K562 (cell line): ENCODE results near the gene LRP6.
"Not testable (repeated sequence)": the region's sequence is repeated elsewhere in the genome, so short reads cannot be mapped to it uniquely, and the experiment has no call there.

Source experiments
- EZH2 ChIP-seq: IDR thresholded peaks from 2 replicates; pipeline ENCODE4 v1.6.1; 2012; ENCODE audit warnings: low read depth, mild to moderate bottlenecking, inconsistent platforms, low read length, borderline replicate concordance
- HNRNPLL ChIP-seq: fragments of 200-400 bp; formaldehyde crosslinking; IDR thresholded peaks from 2 replicates; pipeline ENCODE4 v1.6.1; 2017; ENCODE audit warnings: low read length, low read depth, mild to moderate bottlenecking; ENCODE audit not compliant: poor library complexity, severe bottlenecking
- KAT8 ChIP-seq: fragments of 450-650 bp; IDR thresholded peaks from 2 replicates; pipeline ENCODE4 v1.6.1; 2016; ENCODE audit warnings: low read depth, mild to moderate bottlenecking
- MYC ChIP-seq, 2 experiments: fragments of 250-450 bp in 1 of 2; sonication (Bioruptor Pico) in 1 of 2; IDR thresholded peaks; 2 replicates each; pipeline versions ENCODE4 v1.5.1 to v1.6.1; 2012 to 2021; ENCODE audit warnings: low read depth in 2 of 2, borderline replicate concordance in 1 of 2, improper control_type of control experiment in 1 of 2, low read length in 1 of 2, mild to moderate bottlenecking in 1 of 2, moderate library complexity in 1 of 2
- NR2C2 ChIP-seq, 2 experiments: fragments of 200-800 bp in 1 of 2; sonication (Bioruptor generic) in 1 of 2; sonication (generic) in 1 of 2; formaldehyde crosslinking in 1 of 2; IDR thresholded peaks; 2 replicates each; pipeline versions ENCODE4 v1.6.1 to v1.8.0; 2016 to 2022; ENCODE audit warnings: mild to moderate bottlenecking in 1 of 2, missing compliant biosample characterization in 1 of 2, missing genetic modification characterization in 1 of 2, missing genetic modification reagents in 1 of 2
- ZNF24 ChIP-seq: fragments of 450-650 bp; IDR thresholded peaks from 2 replicates; pipeline ENCODE4 v1.6.1; 2016
- ZNF695 ChIP-seq: fragments of 450-650 bp; formaldehyde crosslinking; IDR thresholded peaks from 2 replicates; pipeline ENCODE4 v1.4.0; 2020; ENCODE audit warnings: mild to moderate bottlenecking, moderate library complexity
- ZNF707 ChIP-seq: fragments of 250-450 bp; sonication (Bioruptor Pico); conservative IDR thresholded peaks from 2 replicates; pipeline ENCODE4 v1.8.0; 2022; ENCODE audit warnings: inconsistent platforms, mild to moderate bottlenecking, moderate library complexity
- ZNF764 ChIP-seq: fragments of 250-450 bp; sonication (Bioruptor Pico); IDR thresholded peaks from 2 replicates; pipeline ENCODE4 v1.4.0; 2020; ENCODE audit warnings: low read depth, mild to moderate bottlenecking, moderate library complexity

GRCh38 chr12:12310695-12311094, 43.9 kb upstream of the LRP6 start:
- not testable (repeated sequence) for TF ChIP-seq EZH2; ZNF707 (CRISPR knock-in tag); ZNF24; HNRNPLL; KAT8; NR2C2 (CRISPR knock-in tag; IDR thresholded peaks at IDR 0.05); NR2C2 (tag; IDR thresholded peaks at IDR 0.05); ZNF695 (CRISPR knock-in tag); MYC (IDR thresholded peaks at IDR 0.05; ENCODE audit: low read depth, low read length); MYC (CRISPR knock-in tag; IDR thresholded peaks at IDR 0.05; ENCODE audit: borderline replicate concordance, low read depth); ZNF764
